Measurements from ENCODE around the gene NMB.

The NMB gene

GRCh38 chr15:84609818-84610525 is 48.0 kb downstream of the NMB start:
- no peak overlapping the region for H3K4me3 ChIP-seq (ENCODE audit: low read length)
- no peaks in the 10 kb centered on the region for H3K36me3 ChIP-seq (ENCODE audit: control insufficient read depth, insufficient read depth, low read length, severe bottlenecking)
- DNase-seq (ENCODE audit: low read depth): no peak
- H3K9ac ChIP-seq (ENCODE audit: low read length): no peak overlapping the region
- H3K4me1 ChIP-seq (ENCODE audit: control insufficient read depth, insufficient read depth, low read length): no peaks in the 10 kb centered on the region
- H3K27me3 ChIP-seq (replicated peaks; ENCODE audit: control insufficient read depth, insufficient read depth, low read length): no peaks in the 10 kb centered on the region
- H3K9me3 ChIP-seq (ENCODE audit: control insufficient read depth, low read length): no peaks in the 10 kb centered on the region

- Histone ChIP-seq H3K4me1 (ENCODE audit: control insufficient read depth, insufficient read depth, low read length) (no peaks in the 10 kb centered on the region), H3K4me3 (ENCODE audit: low read length) (no peak overlapping the region), H3K36me3 (ENCODE audit: control insufficient read depth, insufficient read depth, low read length, severe bottlenecking) (peaks cover 6% of the 10 kb centered on the region), H3K9ac (ENCODE audit: low read length) (no peak overlapping the region), H3K9me3 (ENCODE audit: control insufficient read depth, low read length) (no peaks in the 10 kb centered on the region), H3K27me3 (replicated peaks; ENCODE audit: control insufficient read depth, insufficient read depth, low read length) (no peaks in the 10 kb centered on the region)
- DNase-seq (ENCODE audit: low read depth): no peak
These were observed 49.2 kb downstream of the NMB start for GRCh38 chr15:84608707-84609284.

- Histone ChIP-seq H3K27me3 (replicated peaks; ENCODE audit: control insufficient read depth, insufficient read depth, low read length) (no peaks in the 10 kb centered on the region), H3K4me1 (ENCODE audit: control insufficient read depth, insufficient read depth, low read length) (no peaks in the 10 kb centered on the region), H3K4me3 (ENCODE audit: low read length) (no peak overlapping the region), H3K9me3 (ENCODE audit: control insufficient read depth, low read length) (no peaks in the 10 kb centered on the region), H3K36me3 (ENCODE audit: control insufficient read depth, insufficient read depth, low read length, severe bottlenecking) (peaks cover 6% of the 10 kb centered on the region), H3K9ac (ENCODE audit: low read length) (no peak overlapping the region)
- no peak for DNase-seq (ENCODE audit: low read depth)
These were observed 51.3 kb downstream of the NMB start for GRCh38 chr15:84606653-84607120.

- DNase-seq (ENCODE audit: low read depth): no peak
- H3K4me3 ChIP-seq (ENCODE audit: low read length): no peak overlapping the region
- H3K4me1 ChIP-seq (ENCODE audit: control insufficient read depth, insufficient read depth, low read length): no peaks in the 10 kb centered on the region
- H3K27me3 ChIP-seq (replicated peaks; ENCODE audit: control insufficient read depth, insufficient read depth, low read length): no peaks in the 10 kb centered on the region
- no peak overlapping the region for H3K9ac ChIP-seq (ENCODE audit: low read length)
- H3K9me3 ChIP-seq (ENCODE audit: control insufficient read depth, low read length): no peaks in the 10 kb centered on the region
- peaks cover 6% of the 10 kb centered on the region for H3K36me3 ChIP-seq (ENCODE audit: control insufficient read depth, insufficient read depth, low read length, severe bottlenecking)
These were observed 52.5 kb downstream of the NMB start for GRCh38 chr15:84605554-84605882.

Measured in adipocyte (in vitro differentiated cells).